Measurements from ENCODE around the gene KITLG.
"Not testable (repeated sequence)": the region's sequence is repeated elsewhere in the genome, so short reads cannot be mapped to it uniquely, and the experiment has no call there.

Gene KITLG

GRCh38 chr12:88576866-88577265 lies 3.4 kb downstream of the KITLG start:
- no peak for DNase-seq (ENCODE audit: low read depth in 2 of 2)

GRCh38 chr12:88575361-88575970 lies 4.8 kb downstream of the KITLG start:
- no peak for DNase-seq (ENCODE audit: low read depth in 2 of 2)

- no peak for DNase-seq (ENCODE audit: low read depth in 2 of 2)
Measured at GRCh38 chr12:88574278-88574677, 6.0 kb downstream of the KITLG start.

- DNase-seq (ENCODE audit: low read depth in 2 of 2): no peak
Measured at GRCh38 chr12:88573583-88573982, 6.7 kb downstream of the KITLG start.

- no peak for DNase-seq (ENCODE audit: low read depth in 2 of 2)
Measured at GRCh38 chr12:88572781-88573549, 7.3 kb downstream of the KITLG start.

- no peak for DNase-seq (ENCODE audit: low read depth in 2 of 2)
Measured at GRCh38 chr12:88571543-88571942, 8.7 kb downstream of the KITLG start.

- DNase-seq (ENCODE audit: low read depth in 2 of 2): no peak
Measured at GRCh38 chr12:88570103-88570502, 10.2 kb downstream of the KITLG start.

GRCh38 chr12:88566430-88566829 lies 13.8 kb downstream of the KITLG start:
- no peak for DNase-seq (ENCODE audit: low read depth in 2 of 2)

GRCh38 chr12:88562846-88563582 lies 17.3 kb downstream of the KITLG start:
- DNase-seq (ENCODE audit: low read depth in 2 of 2): no peak

- DNase-seq (ENCODE audit: low read depth in 2 of 2): no peak
Measured at GRCh38 chr12:88562151-88562550, 18.1 kb downstream of the KITLG start.

GRCh38 chr12:88559772-88560171 lies 20.5 kb downstream of the KITLG start:
- no peak for DNase-seq (ENCODE audit: low read depth in 2 of 2)

- DNase-seq (ENCODE audit: low read depth in 2 of 2): no peak
Measured at GRCh38 chr12:88559199-88559598, 21.1 kb downstream of the KITLG start.

GRCh38 chr12:88558340-88558867 lies 21.9 kb downstream of the KITLG start:
- no peak for DNase-seq (ENCODE audit: low read depth in 2 of 2)

- DNase-seq (ENCODE audit: low read depth in 2 of 2): no peak
Measured at GRCh38 chr12:88556213-88556774, 24.0 kb downstream of the KITLG start.

- no peak for DNase-seq (ENCODE audit: low read depth in 2 of 2)
Measured at GRCh38 chr12:88553941-88554658, 26.2 kb downstream of the KITLG start.

GRCh38 chr12:88552610-88553079 lies 27.6 kb downstream of the KITLG start:
- no peak for DNase-seq (ENCODE audit: low read depth in 2 of 2)

- DNase-seq (ENCODE audit: low read depth in 2 of 2): no peak
Measured at GRCh38 chr12:88549929-88550328, 30.3 kb downstream of the KITLG start.

- not testable (repeated sequence) for DNase-seq (ENCODE audit: low read depth in 2 of 2)
Measured at GRCh38 chr12:88547949-88548348, 32.3 kb downstream of the KITLG start.

GRCh38 chr12:88546853-88547252 lies 33.4 kb downstream of the KITLG start:
- no peak for DNase-seq (ENCODE audit: low read depth in 2 of 2)

GRCh38 chr12:88546226-88546625 lies 34.0 kb downstream of the KITLG start:
- DNase-seq (ENCODE audit: low read depth in 2 of 2): no peak
